GM18909 (cell line): ENCODE results near the gene CLDN4.
"Not testable (repeated sequence)": the region's sequence is repeated elsewhere in the genome, so short reads cannot be mapped to it uniquely, and the experiment has no call there.

Source experiments
- ATAC-seq: cut with Tn5 transposase; IDR thresholded peaks from one replicate; pipeline ENCODE4 v1.9.1; 2021; ENCODE audit warnings: mild to moderate bottlenecking; ENCODE audit not compliant: unreplicated experiment, poor library complexity

The CLDN4 gene

GRCh38 chr7:73822319-73823173 is 8.2 kb upstream of the CLDN4 start:
- ATAC-seq: no peak

GRCh38 chr7:73823257-73823656 is 7.5 kb upstream of the CLDN4 start:
- no peak for ATAC-seq

GRCh38 chr7:73823873-73824592 is 6.8 kb upstream of the CLDN4 start:
- ATAC-seq: no peak

GRCh38 chr7:73824986-73825385 is 5.8 kb upstream of the CLDN4 start:
- no peak for ATAC-seq

- ATAC-seq: no peak
These were observed 3.2 kb upstream of the CLDN4 start for GRCh38 chr7:73827567-73828106.

- peak; percentile 43 for ATAC-seq
These were observed 2.5 kb upstream of the CLDN4 start for GRCh38 chr7:73828107-73828803.

GRCh38 chr7:73828972-73829371 is 1.8 kb upstream of the CLDN4 start:
- ATAC-seq: no peak

GRCh38 chr7:73829505-73829904 is 1.3 kb upstream of the CLDN4 start:
- no peak for ATAC-seq

GRCh38 chr7:73829921-73830680 is 695 bp upstream of the CLDN4 start:
- no peak for ATAC-seq

GRCh38 chr7:73831584-73831833 is 713 bp downstream of the CLDN4 start:
- no peak for ATAC-seq

- no peak for ATAC-seq
These were observed 1.2 kb downstream of the CLDN4 start for GRCh38 chr7:73831834-73832651.

- no peak for ATAC-seq
These were observed 2.0 kb downstream of the CLDN4 start for GRCh38 chr7:73832806-73833205.

- ATAC-seq: no peak
These were observed 2.6 kb downstream of the CLDN4 start for GRCh38 chr7:73833251-73833919.

- no peak for ATAC-seq
These were observed 3.9 kb downstream of the CLDN4 start for GRCh38 chr7:73834626-73835191.

- ATAC-seq: not testable (repeated sequence)
These were observed 6.4 kb downstream of the CLDN4 start for GRCh38 chr7:73837167-73837566.

GRCh38 chr7:73838642-73839041 is 7.8 kb downstream of the CLDN4 start:
- no peak for ATAC-seq

- ATAC-seq: no peak
These were observed 8.5 kb downstream of the CLDN4 start for GRCh38 chr7:73839290-73839689.
